GM12872 (cell line): ENCODE data around the gene CD247.

ENCODE experiments used
- CTCF ChIP-seq: IDR thresholded peaks from 3 replicates; pipeline ENCODE4 v1.5.1; 2011; ENCODE audit warnings: low read depth, mild to moderate bottlenecking, low read length, moderate library complexity; ENCODE audit not compliant: insufficient read depth

Gene CD247

DNA sequence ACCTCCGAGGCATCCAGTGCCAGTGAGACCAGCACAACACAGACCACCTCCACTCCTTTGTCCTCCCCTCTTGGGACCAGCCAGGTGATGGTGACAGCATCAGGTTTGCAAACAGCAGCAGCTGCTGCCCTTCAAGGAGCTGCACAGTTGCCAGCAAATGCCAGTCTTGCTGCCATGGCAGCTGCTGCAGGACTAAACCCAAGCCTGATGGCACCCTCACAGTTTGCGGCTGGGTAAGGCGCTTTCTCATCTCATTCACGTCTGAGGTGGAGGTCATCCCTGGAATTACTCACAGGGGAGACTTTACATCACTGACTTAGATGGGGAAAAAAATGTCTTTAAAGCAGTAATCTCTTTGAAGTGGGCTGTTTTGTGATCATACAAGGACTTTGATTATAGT lies 106.3 kb downstream of the CD247 start:
- no peak for TF ChIP-seq CTCF

DNA sequence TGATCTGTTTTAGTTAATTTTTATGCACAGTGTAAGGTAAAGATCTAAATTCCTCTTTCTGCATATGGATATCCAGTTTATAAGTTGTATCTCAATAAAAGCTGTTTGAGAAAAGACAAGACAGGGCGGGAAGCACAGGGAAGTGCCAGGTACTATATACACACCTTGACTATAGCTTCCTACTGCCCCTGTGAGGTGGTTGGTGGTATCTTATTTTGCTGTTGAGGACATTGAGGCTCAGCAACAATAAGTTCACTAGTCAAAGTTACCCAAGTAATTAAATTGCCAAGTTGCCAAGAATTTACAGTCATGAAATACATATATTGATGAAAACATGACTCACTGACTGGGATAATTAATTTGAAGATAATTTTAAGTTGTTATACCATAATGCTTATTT lies 109.1 kb downstream of the CD247 start:
- TF ChIP-seq CTCF, result peak; percentile 38; the same call in 2 of the 3 replicates

DNA sequence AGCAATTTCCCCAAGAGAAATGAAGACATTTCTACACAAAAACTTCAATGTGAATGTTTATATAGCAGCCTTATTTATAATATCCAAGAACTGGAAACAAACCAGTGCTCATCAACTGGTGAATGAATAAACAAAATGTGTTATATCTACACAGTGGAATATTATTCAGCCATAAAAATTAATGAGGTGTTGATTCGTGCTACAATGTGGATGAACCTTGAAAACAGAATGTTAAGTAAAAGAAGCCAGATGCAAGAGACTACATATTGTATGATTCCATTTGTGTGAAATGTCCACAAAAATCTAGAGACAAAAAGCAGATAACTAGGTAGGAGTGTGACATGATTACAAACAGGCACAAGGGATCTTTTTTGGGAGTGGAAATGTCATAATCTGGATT lies 110.0 kb downstream of the CD247 start:
- no peak for TF ChIP-seq CTCF

DNA sequence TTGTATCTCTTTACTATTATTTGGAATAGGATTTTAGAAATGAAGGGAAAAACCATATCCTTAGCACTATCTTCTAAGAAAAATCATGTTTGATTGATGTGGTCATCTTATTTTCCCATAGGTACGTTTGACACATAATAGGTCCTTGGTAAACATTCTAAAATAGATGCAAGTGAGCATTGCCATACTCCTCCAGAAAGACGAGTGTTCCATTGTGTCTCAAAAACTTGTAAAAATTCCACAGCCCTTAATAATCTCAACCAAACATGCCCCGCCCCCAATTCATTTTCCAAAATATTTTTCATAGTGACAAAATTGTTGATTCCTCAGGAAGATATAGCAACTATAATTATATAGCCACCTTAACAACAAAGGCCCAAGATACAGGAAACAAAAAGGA lies 113.4 kb downstream of the CD247 start:
- TF ChIP-seq CTCF, result no peak

DNA sequence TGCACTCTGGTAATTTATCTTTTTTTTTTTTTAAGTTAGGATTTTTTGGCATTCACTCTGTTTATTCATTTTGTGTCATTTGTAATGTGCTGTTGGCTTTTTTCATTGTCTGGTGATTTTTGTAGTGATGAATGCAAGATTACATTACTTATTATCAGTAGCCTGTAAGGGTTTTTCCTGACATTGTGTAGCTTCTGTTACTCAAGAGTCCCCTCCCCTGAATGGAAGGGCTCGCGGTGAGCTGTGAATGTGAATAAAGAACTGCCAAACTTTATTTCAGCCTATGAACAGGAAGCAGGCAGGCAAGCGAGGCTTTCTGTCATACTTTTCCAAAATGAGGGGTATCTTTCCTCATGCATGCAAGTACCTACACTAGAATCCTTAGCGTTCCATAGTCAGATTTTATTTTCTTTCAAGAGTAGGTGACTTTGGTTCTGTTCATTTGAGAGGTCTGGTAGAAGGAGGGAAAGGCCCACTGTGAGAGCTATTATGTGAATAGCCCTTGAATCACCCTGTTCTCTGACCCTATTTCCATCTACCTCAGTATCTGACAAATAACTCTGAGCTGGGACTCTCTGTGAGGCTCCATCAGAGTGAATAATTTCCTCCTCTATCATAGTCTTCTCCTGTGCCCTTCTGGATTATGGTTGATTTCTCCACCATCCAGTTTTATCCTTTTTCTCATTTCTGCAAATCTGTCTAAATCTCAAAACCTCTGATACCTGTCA lies 114.0 kb downstream of the CD247 start:
- TF ChIP-seq CTCF, result no peak

- peak; percentile 71 for TF ChIP-seq CTCF
Observed at GRCh38 chr1:167401260-167401873, 117.0 kb downstream of the CD247 start.

- TF ChIP-seq CTCF, result no peak
Observed at GRCh38 chr1:167400359-167400953, 117.9 kb downstream of the CD247 start.
